ENCODE measurements around the gene KLHL12.
"Not testable (repeated sequence)": the region's sequence is repeated elsewhere in the genome, so short reads cannot be mapped to it uniquely, and the experiment has no call there.

Gene KLHL12

GRCh38 chr1:202951437-202951836, 24.4 kb upstream of the KLHL12 start:
- no peak for DNase-seq (ENCODE audit: low read depth in 2 of 2)

GRCh38 chr1:202945483-202945882, 18.4 kb upstream of the KLHL12 start:
- DNase-seq (ENCODE audit: low read depth in 2 of 2) = no peak

- no peak for DNase-seq (ENCODE audit: low read depth in 2 of 2)
These were observed 17.4 kb upstream of the KLHL12 start for GRCh38 chr1:202944438-202944921.

GRCh38 chr1:202942426-202942825, 15.4 kb upstream of the KLHL12 start:
- no peak for DNase-seq (ENCODE audit: low read depth in 2 of 2)

GRCh38 chr1:202941372-202941771, 14.3 kb upstream of the KLHL12 start:
- DNase-seq (ENCODE audit: low read depth in 2 of 2) = no peak

GRCh38 chr1:202940561-202940960, 13.5 kb upstream of the KLHL12 start:
- DNase-seq (ENCODE audit: low read depth in 2 of 2) = no peak

- no peak for DNase-seq (ENCODE audit: low read depth in 2 of 2)
These were observed 11.4 kb upstream of the KLHL12 start for GRCh38 chr1:202938287-202938925.

GRCh38 chr1:202936409-202936808, 9.4 kb upstream of the KLHL12 start:
- DNase-seq (ENCODE audit: low read depth in 2 of 2) = not testable (repeated sequence)

- no peak for DNase-seq (ENCODE audit: low read depth in 2 of 2)
These were observed 8.8 kb upstream of the KLHL12 start for GRCh38 chr1:202935844-202936243.

GRCh38 chr1:202934755-202935154, 7.7 kb upstream of the KLHL12 start:
- DNase-seq (ENCODE audit: low read depth in 2 of 2) = no peak

GRCh38 chr1:202932476-202932875, 5.4 kb upstream of the KLHL12 start:
- no peak for DNase-seq (ENCODE audit: low read depth in 2 of 2)

- no peak for DNase-seq (ENCODE audit: low read depth in 2 of 2)
These were observed 3.5 kb downstream of the KLHL12 start for GRCh38 chr1:202923533-202923932.

- DNase-seq (ENCODE audit: low read depth in 2 of 2) = no peak
These were observed 7.4 kb downstream of the KLHL12 start for GRCh38 chr1:202919615-202920014.

- no peak for DNase-seq (ENCODE audit: low read depth in 2 of 2)
These were observed 11.9 kb downstream of the KLHL12 start for GRCh38 chr1:202915146-202915545.

- not testable (repeated sequence) for DNase-seq (ENCODE audit: low read depth in 2 of 2)
These were observed 14.6 kb downstream of the KLHL12 start for GRCh38 chr1:202912476-202912875.

- DNase-seq (ENCODE audit: low read depth in 2 of 2) = no peak
These were observed 17.5 kb downstream of the KLHL12 start for GRCh38 chr1:202909494-202909893.

GRCh38 chr1:202908998-202909397, 18.0 kb downstream of the KLHL12 start:
- DNase-seq (ENCODE audit: low read depth in 2 of 2) = no peak

- DNase-seq (ENCODE audit: low read depth in 2 of 2) = no peak
These were observed 21.7 kb downstream of the KLHL12 start for GRCh38 chr1:202905331-202905730.

- DNase-seq (ENCODE audit: low read depth in 2 of 2) = not testable (repeated sequence)
These were observed 23.2 kb downstream of the KLHL12 start for GRCh38 chr1:202903808-202904207.

- DNase-seq (ENCODE audit: low read depth in 2 of 2) = no peak
These were observed 25.5 kb downstream of the KLHL12 start for GRCh38 chr1:202901555-202901954.

GRCh38 chr1:202892501-202892900, 34.5 kb downstream of the KLHL12 start:
- no peak for DNase-seq (ENCODE audit: low read depth in 2 of 2)

- DNase-seq (ENCODE audit: low read depth in 2 of 2) = no peak
These were observed 36.6 kb downstream of the KLHL12 start for GRCh38 chr1:202890392-202890791.

- peak; percentile 94 to 97 for DNase-seq (ENCODE audit: low read depth in 2 of 2)
These were observed 38.3 kb downstream of the KLHL12 start, which contains the start of gene RABIF for GRCh38 chr1:202888531-202889360. TSS of gene RABIF (minus strand) at chr1:202889149. CDS start at chr1:202889098, 51 bp downstream.

All from stimulated activated CD4-positive, alpha-beta T cell treated with anti-CD3 and anti-CD28 coated beads, Interleukin-4, amount 100 ng/mL, for 48 hours (primary cell).